Activated naive CD8-positive, alpha-beta T cell (primary cell): ENCODE data around the gene P2RY12.

ENCODE experiments used
- H3K27ac Mint-ChIP-seq: one replicate; pipeline ENCODE4 v1.8.0; 2021; ENCODE audit warnings: mixed read lengths
- H3K27me3 Mint-ChIP-seq: one replicate; pipeline ENCODE4 v1.8.0; 2021; ENCODE audit warnings: mixed read lengths
- H3K36me3 Mint-ChIP-seq: one replicate; pipeline ENCODE4 v1.8.0; 2021; ENCODE audit warnings: mixed read lengths
- H3K4me1 Mint-ChIP-seq: one replicate; pipeline ENCODE4 v1.8.0; 2021; ENCODE audit warnings: low read depth, mixed read lengths
- H3K4me3 Mint-ChIP-seq: one replicate; pipeline ENCODE4 v1.8.0; 2021; ENCODE audit warnings: mild to moderate bottlenecking, mixed read lengths
- H3K9me3 Mint-ChIP-seq: one replicate; pipeline ENCODE4 v1.8.0; 2021; ENCODE audit warnings: low read depth, mixed read lengths

P2RY12 gene

GRCh38 chr3:151384741-151385174, at the start of gene P2RY12:
Gene P2RY12, minus strand, starts transcription at chr3:151384753. Its CDS starts 45,908 bp downstream, at chr3:151338845.
- H3K4me1 Mint-ChIP-seq: peaks cover 5% of the 10 kb centered on the region
- no peaks in the 10 kb centered on the region for H3K27me3 Mint-ChIP-seq
- H3K9me3 Mint-ChIP-seq: no peaks in the 10 kb centered on the region
- H3K36me3 Mint-ChIP-seq: no peaks in the 10 kb centered on the region
- no peak within 1 kb of the TSS for H3K4me3 Mint-ChIP-seq
- H3K27ac Mint-ChIP-seq: no peak within 1 kb of the TSS

- H3K4me3 Mint-ChIP-seq: no peak overlapping the region
- H3K9me3 Mint-ChIP-seq: no peaks in the 10 kb centered on the region
- no peaks in the 10 kb centered on the region for H3K4me1 Mint-ChIP-seq
- no peak overlapping the region for H3K27ac Mint-ChIP-seq
- H3K36me3 Mint-ChIP-seq: peaks cover 3% of the 10 kb centered on the region
- H3K27me3 Mint-ChIP-seq: peaks cover 4% of the 10 kb centered on the region
These were observed 48.2 kb upstream of the P2RY12 start for GRCh38 chr3:151432616-151433372.

GRCh38 chr3:151431940-151432339, 47.4 kb upstream of the P2RY12 start:
- H3K27ac Mint-ChIP-seq: no peak overlapping the region
- no peaks in the 10 kb centered on the region for H3K9me3 Mint-ChIP-seq
- no peak overlapping the region for H3K4me3 Mint-ChIP-seq

GRCh38 chr3:151430821-151431484, 46.4 kb upstream of the P2RY12 start:
- peaks cover 4% of the 10 kb centered on the region for H3K27me3 Mint-ChIP-seq
- H3K4me3 Mint-ChIP-seq: no peak overlapping the region
- H3K9me3 Mint-ChIP-seq: no peaks in the 10 kb centered on the region
- H3K4me1 Mint-ChIP-seq: no peaks in the 10 kb centered on the region
- H3K36me3 Mint-ChIP-seq: peaks cover 3% of the 10 kb centered on the region
- no peak overlapping the region for H3K27ac Mint-ChIP-seq

More at GRCh38 chr3:151431940-151432339, 47.4 kb upstream of the P2RY12 start:
- H3K27me3 Mint-ChIP-seq: peaks cover 4% of the 10 kb centered on the region
- H3K36me3 Mint-ChIP-seq: peaks cover 3% of the 10 kb centered on the region
- H3K4me1 Mint-ChIP-seq: no peaks in the 10 kb centered on the region

GRCh38 chr3:151428386-151428785, 43.8 kb upstream of the P2RY12 start:
- Mint-ChIP-seq H3K36me3 (peaks cover 3% of the 10 kb centered on the region), H3K27ac (no peak overlapping the region), H3K9me3 (no peaks in the 10 kb centered on the region), H3K27me3 (peaks cover 4% of the 10 kb centered on the region), H3K4me3 (no peak overlapping the region), H3K4me1 (no peaks in the 10 kb centered on the region)

GRCh38 chr3:151426341-151426657, 41.7 kb upstream of the P2RY12 start:
- Mint-ChIP-seq H3K4me1 (no peaks in the 10 kb centered on the region), H3K27me3 (peaks cover 4% of the 10 kb centered on the region), H3K9me3 (no peaks in the 10 kb centered on the region), H3K27ac (no peak overlapping the region), H3K36me3 (peaks cover 3% of the 10 kb centered on the region), H3K4me3 (no peak overlapping the region)

- no peak overlapping the region for H3K4me3 Mint-ChIP-seq
- H3K27ac Mint-ChIP-seq: no peak overlapping the region
These were observed 41.2 kb upstream of the P2RY12 start for GRCh38 chr3:151425627-151426340.

GRCh38 chr3:151423091-151423490, 38.5 kb upstream of the P2RY12 start:
- Mint-ChIP-seq H3K4me1 (no peaks in the 10 kb centered on the region), H3K4me3 (no peak overlapping the region), H3K27me3 (no peaks in the 10 kb centered on the region), H3K27ac (no peak overlapping the region), H3K36me3 (no peaks in the 10 kb centered on the region), H3K9me3 (no peaks in the 10 kb centered on the region)

More at GRCh38 chr3:151425627-151426340, 41.2 kb upstream of the P2RY12 start:
- H3K4me1 Mint-ChIP-seq: no peaks in the 10 kb centered on the region
- no peaks in the 10 kb centered on the region for H3K9me3 Mint-ChIP-seq
- H3K27me3 Mint-ChIP-seq: peaks cover under 1% of the 10 kb centered on the region
- peaks cover 1% of the 10 kb centered on the region for H3K36me3 Mint-ChIP-seq

- Mint-ChIP-seq H3K4me1 (no peaks in the 10 kb centered on the region), H3K4me3 (no peak overlapping the region), H3K36me3 (no peaks in the 10 kb centered on the region), H3K9me3 (no peaks in the 10 kb centered on the region), H3K27me3 (no peaks in the 10 kb centered on the region), H3K27ac (no peak overlapping the region)
These were observed 37.4 kb upstream of the P2RY12 start for GRCh38 chr3:151421938-151422337.

- Mint-ChIP-seq H3K4me3 (no peak overlapping the region), H3K27ac (no peak overlapping the region), H3K4me1 (no peaks in the 10 kb centered on the region), H3K9me3 (no peaks in the 10 kb centered on the region), H3K36me3 (no peaks in the 10 kb centered on the region), H3K27me3 (no peaks in the 10 kb centered on the region)
These were observed 35.3 kb upstream of the P2RY12 start for GRCh38 chr3:151419806-151420205.

- Mint-ChIP-seq H3K27ac (no peak overlapping the region), H3K9me3 (peaks cover 5% of the 10 kb centered on the region), H3K4me3 (no peak overlapping the region), H3K27me3 (no peaks in the 10 kb centered on the region), H3K36me3 (peaks cover 3% of the 10 kb centered on the region), H3K4me1 (no peaks in the 10 kb centered on the region)
These were observed 30.7 kb upstream of the P2RY12 start for GRCh38 chr3:151415289-151415688.

GRCh38 chr3:151412989-151413388, 28.4 kb upstream of the P2RY12 start:
- Mint-ChIP-seq H3K27me3 (no peaks in the 10 kb centered on the region), H3K4me3 (no peak overlapping the region), H3K27ac (no peak overlapping the region), H3K9me3 (peaks cover 5% of the 10 kb centered on the region), H3K36me3 (peaks cover 3% of the 10 kb centered on the region), H3K4me1 (no peaks in the 10 kb centered on the region)

GRCh38 chr3:151410891-151411559, 26.5 kb upstream of the P2RY12 start:
- H3K36me3 Mint-ChIP-seq: peaks cover 3% of the 10 kb centered on the region
- H3K27ac Mint-ChIP-seq: no peak overlapping the region
- peaks cover 2% of the 10 kb centered on the region for H3K27me3 Mint-ChIP-seq
- no peaks in the 10 kb centered on the region for H3K4me1 Mint-ChIP-seq
- H3K4me3 Mint-ChIP-seq: no peak overlapping the region
- peaks cover 5% of the 10 kb centered on the region for H3K9me3 Mint-ChIP-seq

GRCh38 chr3:151407928-151408327, 23.4 kb upstream of the P2RY12 start:
- Mint-ChIP-seq H3K9me3 (no peaks in the 10 kb centered on the region), H3K4me3 (no peak overlapping the region), H3K4me1 (no peaks in the 10 kb centered on the region), H3K36me3 (no peaks in the 10 kb centered on the region), H3K27me3 (peaks cover 2% of the 10 kb centered on the region), H3K27ac (no peak overlapping the region)

GRCh38 chr3:151404316-151404715, 19.8 kb upstream of the P2RY12 start:
- Mint-ChIP-seq H3K27me3 (peaks cover 2% of the 10 kb centered on the region), H3K4me3 (no peak overlapping the region), H3K27ac (no peak overlapping the region), H3K9me3 (no peaks in the 10 kb centered on the region), H3K36me3 (no peaks in the 10 kb centered on the region), H3K4me1 (no peaks in the 10 kb centered on the region)
